ENCODE measurements around the gene SELENON.
A peak's percentile ranks its signal among the peaks of the same experiment; 100 is the strongest.
"Not testable (repeated sequence)": the region's sequence is repeated elsewhere in the genome, so short reads cannot be mapped to it uniquely, and the experiment has no call there.

The SELENON gene

DNA sequence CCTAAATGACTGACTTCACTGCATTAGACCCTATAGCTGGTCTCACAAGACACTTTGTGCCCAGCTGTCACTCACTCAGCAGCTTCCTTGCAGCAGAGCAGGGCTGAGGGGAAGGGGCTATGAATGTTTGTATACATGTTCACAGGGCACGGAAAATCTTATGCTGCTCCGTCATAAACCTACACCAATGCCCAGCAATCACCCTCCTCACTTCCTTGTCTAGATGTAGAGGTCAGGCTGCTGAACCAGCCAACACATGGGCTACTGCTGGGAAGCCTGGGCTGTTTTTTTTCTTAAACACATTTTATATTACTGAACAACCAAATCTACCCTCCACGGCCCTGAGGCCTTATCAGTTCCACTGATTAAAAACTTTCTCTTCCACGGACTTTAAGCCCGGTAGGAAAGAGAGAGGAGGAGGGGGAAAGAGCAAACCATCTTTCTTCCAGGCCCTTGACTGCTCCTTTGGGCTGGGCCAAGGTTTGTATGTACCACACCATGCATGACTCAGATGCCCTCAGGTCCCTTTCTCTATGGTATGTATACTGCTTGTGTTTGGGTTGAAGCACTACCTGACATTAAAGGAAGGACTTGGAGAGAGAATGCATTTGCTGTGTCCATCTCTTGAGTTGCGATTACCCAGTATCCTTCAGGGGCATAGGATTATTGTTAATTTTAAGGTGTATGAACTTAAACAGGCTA lies 32.5 kb downstream of the SELENON start:
- no peak for DNase-seq

DNA sequence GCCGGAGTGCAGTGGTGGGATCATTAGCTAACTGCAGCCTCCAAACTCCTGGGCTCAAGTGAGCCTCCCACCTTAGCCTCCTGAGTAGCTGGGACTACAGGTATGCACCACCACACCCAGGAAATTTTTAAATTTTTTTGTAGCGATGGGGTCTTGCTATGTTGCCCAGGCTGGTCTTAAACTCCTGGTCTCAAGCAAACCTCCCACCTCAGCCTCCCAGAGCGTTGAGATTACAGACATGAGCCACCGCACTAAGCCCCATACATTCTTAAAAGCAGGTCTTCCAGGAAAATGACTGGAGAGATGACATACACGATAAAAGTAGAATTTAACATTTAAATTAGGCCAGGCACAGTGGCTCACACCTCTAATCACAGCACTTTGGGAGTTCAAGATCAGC lies 33.2 kb downstream of the SELENON start:
- DNase-seq: no peak

DNA sequence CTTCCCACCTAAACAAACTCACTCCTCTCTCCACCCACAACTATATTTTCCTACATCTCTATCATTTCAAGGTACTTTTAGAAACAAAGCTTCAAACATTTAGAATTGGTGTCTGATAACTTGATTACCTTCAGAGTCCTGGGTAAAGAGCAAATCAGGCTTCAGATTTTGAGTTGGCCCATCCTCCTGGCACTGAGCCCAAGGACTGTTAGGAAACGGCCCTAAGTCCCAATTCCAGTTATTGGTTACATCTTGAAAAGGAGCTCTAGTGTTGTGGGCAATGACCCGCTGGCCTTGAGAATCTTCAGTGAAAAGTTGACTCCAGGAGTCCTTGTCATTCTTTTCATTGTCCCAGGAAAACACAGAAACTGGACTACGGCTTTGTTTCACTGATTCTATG lies 34.9 kb downstream of the SELENON start:
- DNase-seq: no peak

DNA sequence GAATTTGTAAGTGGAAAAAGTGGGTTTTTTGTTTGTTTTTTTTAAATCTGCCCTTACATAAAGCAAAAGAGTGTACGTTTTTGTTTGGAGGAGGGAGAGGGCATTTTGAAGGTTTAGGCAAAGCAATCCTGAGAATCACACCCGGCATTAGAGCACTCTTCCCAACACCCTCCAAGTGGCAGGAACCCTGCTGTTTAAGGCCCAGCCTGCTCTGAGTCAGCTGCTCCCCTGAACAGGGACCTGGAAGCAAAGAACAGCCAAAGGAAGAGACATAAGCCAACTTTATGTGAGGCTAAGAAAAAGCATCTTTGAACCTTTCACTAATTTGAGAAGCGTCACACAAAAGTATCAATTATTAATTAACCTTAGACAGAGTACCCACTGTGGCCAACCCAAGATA lies 36.7 kb downstream of the SELENON start:
- no peak for DNase-seq

DNA sequence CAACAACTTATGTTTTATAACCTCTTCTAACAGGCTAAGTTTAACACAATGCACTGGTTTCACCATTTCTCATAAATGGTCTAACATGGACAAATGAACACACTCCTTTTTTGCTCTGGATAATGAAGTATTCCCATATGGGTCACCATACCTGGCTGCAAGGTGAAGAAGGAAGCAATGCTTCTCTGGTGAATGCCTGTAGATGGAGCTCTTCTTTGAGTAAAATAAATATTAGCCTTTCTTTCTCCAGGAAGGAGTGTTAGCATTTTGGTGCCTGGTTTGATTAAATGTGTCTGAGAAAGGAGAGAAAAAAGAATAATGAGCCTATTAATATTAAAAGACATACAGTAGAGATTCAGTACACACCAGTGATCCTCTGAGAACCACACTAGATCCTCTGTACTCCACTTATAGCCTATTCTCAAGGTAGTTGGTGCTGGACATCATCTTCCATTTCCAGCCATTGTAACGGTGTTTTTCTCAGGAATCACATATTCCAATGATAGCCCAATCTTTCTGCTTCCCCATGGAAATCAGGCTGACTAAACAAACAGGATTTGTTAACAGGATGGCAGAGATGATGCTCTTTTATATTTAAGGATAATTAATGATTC lies 37.4 kb downstream of the SELENON start:
- no peak for DNase-seq

DNA sequence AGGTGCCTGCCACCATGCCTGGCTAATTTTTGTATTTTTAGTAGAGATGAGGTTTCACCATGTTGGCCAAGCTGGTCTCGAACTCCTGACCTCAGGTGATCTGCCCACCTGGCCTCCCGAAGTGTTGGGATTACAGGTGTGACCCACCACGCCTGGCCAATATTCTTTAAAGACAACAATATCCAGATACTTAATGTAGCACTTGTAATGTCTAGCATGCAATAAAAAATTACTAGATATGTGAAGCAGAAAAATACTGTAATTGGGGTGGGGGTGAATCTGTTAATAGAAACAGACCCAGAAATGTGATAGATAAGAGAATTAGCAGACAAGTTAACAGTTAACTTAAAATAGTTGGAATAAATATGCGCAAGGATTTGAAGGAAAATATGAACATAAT lies 39.8 kb downstream of the SELENON start:
- not testable (repeated sequence) for DNase-seq

DNA sequence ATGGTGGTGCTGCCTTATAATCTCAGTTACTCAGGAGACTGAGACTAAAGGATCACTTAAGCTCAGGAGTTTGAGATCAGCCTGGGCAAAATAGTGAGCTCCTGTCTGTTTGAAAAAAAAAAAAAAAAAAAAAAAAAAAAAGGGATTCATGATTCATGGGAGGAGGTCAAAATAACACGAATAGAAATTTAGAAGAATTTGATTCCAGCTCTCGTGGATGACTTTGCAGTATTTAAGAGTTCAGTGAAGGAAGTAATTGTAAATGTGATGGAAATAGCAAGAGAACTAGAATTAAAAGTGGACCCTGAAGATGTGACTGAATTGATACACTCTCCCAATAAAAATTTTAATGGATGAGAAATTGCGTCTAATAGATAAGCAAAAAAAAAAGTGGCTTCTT lies 43.5 kb downstream of the SELENON start:
- DNase-seq: no peak

DNA sequence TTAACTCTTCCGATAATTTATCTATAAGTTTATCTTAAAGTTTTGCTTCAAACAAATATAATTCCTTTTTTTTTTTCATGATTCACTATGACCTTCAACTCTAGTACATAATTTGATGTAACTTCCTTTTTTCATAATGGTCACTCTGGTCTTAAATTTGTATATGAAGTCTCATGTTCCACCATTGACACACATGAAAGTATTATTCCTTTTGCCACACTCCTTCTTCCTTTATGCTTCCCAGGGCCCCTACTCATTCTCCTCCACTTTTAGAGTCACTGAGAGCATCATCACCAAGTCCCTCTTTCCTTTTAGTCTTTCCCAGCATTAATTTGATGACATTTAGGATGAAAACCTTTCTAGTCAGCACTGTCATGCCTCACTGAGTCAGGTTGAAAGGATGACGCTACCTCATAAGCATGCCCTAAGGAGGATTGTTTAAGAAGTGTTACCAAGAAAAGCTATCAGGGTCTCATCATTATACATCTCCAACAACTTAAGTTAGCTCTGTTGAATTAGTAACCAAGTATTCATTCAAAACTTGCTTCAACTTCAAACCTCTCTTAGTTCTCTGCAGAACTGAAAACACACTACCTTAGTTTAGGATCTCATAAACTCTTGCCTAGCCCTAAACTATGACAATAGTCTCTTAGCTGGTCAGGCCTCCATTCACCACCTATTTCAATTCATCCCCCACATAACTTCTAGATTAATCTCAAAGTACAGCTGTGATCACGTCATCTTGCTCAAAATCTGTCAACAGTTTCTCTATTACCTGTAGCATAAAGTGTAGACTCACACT lies 44.7 kb downstream of the SELENON start:
- no peak for DNase-seq

DNA sequence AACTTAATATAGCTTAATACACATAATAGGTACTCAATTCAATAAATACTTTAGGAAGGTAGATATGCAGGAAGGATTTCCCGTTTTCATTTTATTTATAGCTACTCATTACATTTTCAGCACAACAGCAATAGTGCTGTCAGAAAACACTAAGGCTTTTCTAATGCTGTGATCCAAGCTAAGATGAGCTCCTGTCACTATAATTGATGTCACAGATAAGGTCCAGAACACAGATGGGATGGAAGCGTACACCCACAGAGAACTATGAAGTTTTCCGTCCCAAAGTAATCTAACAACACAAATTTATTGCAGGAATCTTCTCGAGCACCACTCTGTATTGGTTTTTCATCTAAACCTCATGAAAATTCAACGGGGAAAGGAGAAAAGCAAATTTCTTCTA lies 45.7 kb downstream of the SELENON start:
- DNase-seq: no peak

DNA sequence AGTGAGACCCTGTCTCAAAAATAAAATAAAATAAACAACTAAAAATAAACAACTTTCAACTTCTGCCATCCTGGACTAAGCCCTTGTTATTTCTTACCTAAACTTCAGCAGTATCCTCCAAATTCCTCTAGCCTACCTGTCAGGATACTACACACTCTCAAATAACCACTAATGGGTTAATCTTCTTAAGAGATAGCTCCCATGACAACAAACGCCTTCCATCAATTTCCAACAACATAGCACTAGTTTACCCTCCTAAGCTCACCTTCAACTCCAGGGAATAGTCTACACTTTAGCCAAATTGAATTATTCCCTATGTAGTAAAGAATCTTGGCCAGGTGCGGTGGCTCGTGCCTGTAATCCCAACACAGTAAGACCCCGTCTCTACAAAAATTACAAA lies 47.9 kb downstream of the SELENON start:
- no peak for DNase-seq

DNA sequence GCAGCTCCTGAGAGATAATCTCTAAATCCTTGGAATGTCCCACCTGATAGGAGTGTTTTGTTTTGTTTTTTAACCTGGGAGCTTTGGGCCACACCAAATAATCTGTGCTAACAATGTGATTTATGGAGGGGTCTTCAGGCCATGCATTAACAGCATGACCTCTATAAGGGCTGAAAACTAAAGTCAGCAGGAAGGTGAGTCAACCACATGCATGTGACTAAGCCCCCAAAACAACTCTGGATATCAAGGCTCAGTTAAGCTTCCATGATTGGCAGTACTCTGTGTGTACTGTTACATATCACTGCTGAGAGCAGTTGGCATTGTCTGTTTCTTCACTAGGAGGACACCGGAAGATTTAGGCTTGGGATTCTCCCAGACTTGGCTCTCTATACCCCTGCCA lies 48.5 kb downstream of the SELENON start:
- DNase-seq: no peak

DNA sequence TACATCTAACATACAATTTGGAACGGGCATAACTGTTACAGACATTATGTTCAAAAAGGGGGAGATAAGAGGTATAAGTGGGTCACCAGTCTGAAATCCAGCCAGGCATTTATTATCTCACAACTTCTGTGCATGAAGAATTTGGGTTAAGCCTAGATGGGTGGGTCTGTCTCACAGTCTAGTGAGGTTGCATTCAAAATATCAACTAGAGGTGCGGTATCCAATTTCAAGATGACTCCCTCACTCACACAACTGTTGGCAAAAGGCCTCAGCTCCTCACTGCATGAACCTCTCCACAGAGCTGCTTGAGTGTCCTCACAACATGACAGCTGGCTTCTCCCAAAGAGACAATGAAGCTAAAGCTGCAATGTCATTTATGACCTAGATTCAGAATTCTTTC lies 54.6 kb downstream of the SELENON start:
- DNase-seq: no peak

DNA sequence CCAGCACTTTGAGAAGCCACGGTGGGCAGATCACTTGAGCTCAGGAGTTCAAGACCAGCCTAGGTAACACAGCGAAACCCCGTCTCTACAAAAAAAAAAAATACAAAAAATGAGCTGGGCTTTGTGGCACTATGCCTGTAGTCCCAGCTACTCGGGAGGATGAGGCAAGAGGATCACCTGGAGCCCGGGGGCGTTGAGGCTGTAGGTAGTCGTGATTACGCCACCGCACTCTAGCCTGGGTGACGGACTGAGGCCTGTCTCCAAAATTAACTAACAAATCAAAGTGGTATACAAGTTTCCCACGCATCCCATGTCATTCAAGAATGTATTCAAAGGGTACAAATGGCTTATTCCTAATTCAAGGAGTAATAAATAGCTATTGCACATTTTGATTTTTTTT lies 56.9 kb downstream of the SELENON start:
- no peak for DNase-seq

DNA sequence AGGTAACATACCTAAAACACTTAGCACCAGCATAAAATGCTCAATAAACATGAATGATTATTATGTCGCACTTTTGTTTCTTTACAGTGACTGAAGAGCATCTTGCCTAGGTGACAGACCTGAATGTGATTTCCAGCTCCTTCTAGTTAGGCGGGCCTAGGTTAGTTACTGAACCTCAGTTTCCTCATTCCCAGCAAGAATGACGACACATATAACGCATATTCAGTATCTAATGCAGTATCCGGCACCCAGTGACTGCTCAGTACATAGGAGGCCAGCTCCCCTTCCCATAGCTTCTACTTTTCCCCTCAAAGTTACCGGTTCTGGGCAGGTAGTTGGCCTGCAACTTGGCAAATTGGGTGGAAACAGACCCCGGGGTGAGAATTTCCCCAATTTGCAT lies 58.5 kb downstream of the SELENON start:
- DNase-seq: no peak

DNA sequence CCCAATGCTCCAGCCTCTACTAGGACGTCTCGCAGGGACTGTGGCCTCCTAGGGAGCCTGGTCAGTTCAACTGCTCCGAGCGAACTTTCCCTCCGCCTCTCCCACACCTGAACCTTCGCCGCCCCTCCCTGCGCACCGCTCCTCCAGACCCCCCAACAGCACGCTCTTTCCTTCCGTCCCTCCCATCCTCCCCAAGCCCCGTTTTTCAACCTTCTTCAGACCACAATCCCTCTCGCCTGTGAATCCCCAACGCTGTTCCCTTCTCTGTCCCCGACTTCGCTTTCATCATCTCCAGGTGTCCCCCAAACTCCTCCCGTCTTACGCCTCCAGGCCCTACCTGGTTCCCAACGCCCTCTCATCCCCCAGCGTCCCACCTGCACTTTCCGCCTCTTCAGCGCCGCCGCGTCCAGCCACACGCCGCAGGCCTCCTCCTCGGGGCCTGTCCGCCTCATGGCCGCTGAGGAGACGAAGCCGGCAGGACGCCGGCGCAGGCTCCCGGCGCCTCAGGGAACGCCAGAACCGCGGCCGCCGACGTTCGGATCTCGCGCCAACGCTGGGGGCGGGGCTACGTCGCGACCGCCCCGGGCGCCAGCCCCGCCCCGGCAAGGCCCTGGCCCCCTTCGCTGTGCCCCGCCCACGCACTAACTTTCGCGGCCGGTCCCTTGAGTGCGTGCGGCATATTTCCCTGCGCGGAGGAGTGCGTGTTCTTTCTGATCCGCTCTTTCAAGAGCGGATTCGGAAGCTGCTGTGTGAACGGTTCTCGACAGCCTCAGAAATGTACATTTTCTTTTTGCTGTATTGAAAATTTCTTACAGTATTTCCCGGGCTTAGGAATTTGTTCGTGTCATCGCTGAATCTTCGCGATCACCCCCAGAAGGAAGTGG lies 59.2 kb downstream of the SELENON start, which contains the start of gene AUNIP:
Gene AUNIP (minus strand): TSS at position 552 of the 884 bp plus-strand sequence. CDS start 100 bp downstream, at position 452.
- DNase-seq: peak; percentile 65

DNA sequence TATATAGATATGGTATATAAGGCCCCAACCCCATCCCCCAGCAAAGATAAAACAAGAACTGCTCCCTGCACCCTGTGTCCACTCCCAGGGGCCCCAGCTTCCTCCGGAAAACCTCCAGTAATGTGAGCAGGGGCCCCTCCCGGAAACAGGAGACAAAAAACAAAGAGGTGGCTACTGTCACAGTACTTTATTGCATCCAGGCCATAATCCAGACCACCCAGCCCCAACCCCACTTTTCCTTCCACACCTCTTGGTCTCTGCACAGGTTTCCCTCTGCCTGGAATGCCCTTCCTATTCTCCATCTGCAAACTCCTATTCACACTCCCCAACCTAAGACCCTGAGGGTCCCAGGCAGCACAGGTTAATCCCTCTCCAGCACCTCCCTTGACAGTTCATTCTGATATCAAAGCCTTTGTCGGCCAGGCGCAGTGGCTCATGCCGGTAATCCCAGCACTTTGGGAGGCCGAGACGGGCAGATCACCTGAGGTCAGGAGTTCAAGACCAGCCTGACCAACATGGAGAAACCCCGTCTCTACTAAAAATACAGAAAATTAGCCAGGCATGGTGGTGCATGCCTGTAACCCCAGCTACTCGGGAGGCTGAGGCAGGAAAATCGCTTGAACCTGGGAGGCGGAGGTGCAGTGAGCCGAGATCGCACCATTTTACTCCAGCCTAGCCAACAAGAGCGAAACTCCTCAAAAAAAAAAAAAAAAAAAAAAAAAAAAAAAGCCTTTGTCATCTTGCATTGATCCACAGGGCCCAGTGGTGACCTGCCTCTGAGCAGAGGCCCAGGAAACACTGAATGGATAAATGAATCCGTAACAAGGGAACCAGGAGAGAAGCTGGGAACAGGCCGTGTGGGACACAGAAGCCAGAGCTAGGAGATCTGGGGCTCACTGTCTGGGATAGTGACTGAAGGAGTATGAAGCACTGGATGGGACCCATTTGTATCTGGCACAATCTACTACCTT lies 61.6 kb downstream of the SELENON start:
- no peak for DNase-seq

DNA sequence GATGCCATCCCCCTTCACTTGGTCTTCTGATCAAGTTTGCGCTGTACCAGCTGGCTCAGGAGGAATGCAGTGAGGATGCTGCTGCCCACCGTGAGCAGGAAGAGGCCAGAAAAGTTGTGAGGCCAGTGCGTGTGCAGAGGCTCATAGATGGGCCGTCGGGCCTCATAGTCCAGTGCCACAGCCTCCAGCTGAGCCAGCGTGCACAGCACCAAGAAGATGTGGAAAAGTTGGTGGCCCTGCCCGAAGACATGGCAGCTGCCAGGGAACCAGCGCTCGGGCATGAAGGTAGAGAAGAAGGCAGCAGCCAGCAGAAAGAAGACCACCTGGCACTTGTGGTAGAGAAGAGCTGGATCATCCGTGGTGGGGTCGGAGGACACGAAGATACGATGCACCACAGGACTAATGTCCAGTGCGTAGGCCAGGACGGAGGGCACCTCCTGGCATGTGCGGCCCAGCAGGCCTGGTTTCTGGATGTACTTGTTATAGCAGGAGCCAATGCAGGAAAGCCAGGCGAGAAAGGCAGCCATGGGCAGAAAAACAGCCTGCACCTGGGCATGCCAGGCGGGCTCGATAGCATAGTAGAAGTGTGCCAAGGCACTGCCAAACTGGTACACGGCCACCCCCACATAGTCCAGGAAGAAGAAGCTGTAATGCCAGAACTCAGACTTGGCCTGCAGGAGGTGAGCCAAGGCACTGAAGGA lies 62.9 kb downstream of the SELENON start:
- no peak for DNase-seq

DNA sequence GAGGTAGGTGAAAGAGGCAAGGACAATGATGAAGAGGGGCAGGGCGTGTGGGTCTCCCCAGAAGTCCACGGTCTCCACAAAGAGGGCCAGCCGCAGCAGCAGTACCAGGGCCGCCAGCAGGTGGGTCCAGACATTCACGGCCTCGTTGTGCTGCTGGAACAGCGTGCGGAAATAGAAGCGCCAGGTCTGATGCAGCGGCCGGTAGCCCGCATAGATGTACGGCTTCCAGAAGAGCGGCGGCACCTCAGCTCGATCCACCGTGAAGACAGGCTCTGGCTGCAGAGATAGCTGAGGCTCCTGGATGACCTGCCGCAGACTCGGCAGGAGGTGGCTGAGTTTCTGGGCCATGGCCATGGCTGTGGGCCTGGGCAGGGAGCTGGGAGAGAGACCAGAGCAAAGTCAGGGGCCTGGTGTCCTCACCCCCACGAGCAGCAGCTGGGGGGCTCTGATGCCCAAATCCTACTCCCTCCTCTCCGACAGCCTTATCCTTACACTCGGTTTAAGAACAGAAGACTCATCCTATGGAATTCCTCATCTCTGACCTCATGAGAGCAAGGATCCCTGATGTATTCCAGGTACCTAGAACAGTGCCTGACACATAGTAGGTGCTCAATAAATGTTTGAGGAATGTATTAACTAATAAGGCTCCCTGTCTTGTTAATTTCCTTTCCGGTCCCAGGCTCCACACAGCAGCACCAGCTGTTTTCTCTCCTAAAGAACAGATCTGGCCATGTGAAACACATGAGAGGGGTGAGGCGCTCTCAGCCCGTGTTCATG lies 63.7 kb downstream of the SELENON start:
- DNase-seq: no peak

DNA sequence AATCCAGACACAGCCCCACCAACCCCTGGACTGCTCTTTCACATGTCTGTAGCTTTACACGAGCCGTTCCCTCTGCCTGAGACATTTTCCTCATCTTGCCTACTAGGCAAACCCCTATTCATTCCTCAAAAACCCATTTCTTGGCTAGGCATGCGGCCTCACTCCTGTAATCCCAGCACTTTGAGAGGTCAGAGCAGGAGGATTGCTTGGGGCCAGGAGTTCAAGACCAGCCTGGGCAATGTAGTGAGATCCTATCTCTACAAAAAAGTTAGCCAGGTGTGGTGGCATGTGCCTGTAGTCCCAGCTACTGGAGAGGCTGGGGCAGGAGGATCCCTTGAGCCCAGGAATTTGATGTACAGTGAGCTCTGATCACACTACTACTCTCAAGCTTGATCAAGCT lies 64.4 kb downstream of the SELENON start:
- DNase-seq: no peak

DNA sequence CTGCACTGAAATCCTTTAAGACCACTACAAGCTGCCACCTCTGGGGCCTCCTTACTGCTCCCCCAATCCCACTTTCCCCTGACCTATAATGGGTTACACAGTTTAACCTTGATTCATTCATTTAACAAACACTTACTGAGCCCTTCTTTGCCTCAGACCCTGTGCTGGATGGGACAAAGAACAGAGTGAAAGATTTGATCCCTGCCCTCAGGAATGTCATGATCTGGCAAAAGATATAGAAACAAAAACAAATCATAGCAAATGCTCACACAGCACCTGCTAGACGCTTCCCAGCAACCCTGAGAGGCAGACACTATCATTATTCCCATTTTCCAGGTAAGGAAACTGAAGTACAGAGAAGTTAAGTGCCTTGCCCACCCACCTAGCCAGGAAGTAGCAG lies 66.3 kb downstream of the SELENON start:
- no peak for DNase-seq

Measured in NK-92 treated with Interleukin-12 subunit alpha and Interleukin-12 subunit beta, amount 100 ng/mL, for 24 hours (cell line).